ENCODE data around the gene RAB14.

RAB14 gene

DNA sequence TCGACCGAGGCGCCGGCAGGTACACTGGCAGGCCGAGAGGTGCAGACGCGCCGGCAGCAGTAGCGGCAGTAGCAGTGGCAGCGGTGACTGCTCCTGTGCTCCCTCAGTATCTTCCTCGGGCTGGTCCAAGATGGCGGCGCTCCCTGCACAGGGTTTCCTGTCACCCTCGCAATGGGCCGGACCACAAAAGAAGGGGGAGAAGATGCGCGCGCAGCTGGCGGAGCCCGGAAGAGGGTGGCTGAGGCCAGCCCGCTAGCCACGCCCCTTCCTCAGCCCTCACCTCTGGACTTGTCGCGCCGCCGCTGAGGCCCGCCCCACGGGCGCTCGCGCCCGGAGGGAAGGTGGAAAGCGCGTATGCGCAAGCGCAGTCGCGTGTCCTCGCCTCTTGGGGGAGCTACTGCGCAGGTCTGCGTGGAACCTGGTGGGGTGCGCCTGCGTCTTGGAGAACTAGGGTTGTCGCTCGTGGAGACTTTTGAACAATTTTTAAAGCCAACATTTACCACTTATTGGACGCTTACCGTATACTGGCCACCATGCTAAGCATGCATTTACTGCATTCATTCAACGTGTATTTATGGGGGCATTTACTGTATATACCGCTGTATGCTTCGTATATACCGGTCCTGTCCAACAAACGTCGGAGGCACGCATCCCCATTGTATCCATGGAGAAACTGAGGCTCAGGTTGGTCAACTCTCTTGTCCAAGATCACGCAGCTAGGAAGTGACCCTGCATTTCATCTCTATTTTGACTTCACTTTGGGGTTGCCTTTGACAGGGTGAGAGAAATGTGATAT, at the start of gene RAB14:
RAB14 (minus strand) TSS at position 132 of the 796 bp plus-strand sequence. CDS start 8,457 bp downstream, outside the sequence.
- TF ChIP-seq, protein P1, sequence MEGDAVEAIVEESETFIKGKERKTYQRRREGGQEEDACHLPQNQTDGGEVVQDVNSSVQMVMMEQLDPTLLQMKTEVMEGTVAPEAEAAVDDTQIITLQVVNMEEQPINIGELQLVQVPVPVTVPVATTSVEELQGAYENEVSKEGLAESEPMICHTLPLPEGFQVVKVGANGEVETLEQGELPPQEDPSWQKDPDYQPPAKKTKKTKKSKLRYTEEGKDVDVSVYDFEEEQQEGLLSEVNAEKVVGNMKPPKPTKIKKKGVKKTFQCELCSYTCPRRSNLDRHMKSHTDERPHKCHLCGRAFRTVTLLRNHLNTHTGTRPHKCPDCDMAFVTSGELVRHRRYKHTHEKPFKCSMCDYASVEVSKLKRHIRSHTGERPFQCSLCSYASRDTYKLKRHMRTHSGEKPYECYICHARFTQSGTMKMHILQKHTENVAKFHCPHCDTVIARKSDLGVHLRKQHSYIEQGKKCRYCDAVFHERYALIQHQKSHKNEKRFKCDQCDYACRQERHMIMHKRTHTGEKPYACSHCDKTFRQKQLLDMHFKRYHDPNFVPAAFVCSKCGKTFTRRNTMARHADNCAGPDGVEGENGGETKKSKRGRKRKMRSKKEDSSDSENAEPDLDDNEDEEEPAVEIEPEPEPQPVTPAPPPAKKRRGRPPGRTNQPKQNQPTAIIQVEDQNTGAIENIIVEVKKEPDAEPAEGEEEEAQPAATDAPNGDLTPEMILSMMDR (IDR thresholded peaks at IDR 0.05; ENCODE audit: low read depth, low read length): peak; percentile 38
- peak within 1 kb of the TSS; percentile 74 to 95 for H3K4me3 ChIP-seq (replicated peaks in 1 of 2; ENCODE audit: low read depth in 2 of 2, low read length in 2 of 2)
- DNase-seq (ENCODE audit: low read depth in 2 of 2): peak; percentile 98 to 99

DNA sequence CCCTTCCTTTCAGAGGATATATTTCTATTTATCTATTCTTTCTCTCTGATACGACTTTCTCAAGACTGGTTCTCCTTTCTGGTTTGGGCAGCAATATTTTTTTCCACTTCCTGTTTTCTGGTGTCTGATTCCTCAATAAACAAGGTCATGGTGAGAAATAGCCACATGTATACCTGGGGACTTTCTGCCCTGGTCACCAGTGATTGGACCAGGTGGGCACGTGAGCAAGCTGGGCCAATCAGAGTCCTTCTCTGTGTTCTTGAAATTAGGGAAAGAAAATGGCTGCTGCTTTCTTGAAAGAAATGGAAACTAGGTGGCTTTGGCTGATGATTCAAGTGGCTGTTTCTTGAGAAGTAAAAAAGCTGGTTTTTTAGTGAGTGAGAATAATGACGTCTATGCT, 47.9 kb upstream of the RAB14 start:
- no peak for DNase-seq (ENCODE audit: low read depth in 2 of 2)
- TF ChIP-seq, protein P1 (IDR thresholded peaks at IDR 0.05; ENCODE audit: low read depth, low read length): no peak
- H3K4me3 ChIP-seq (replicated peaks in 1 of 2; ENCODE audit: low read depth in 2 of 2, low read length in 2 of 2): no peak overlapping the region

DNA sequence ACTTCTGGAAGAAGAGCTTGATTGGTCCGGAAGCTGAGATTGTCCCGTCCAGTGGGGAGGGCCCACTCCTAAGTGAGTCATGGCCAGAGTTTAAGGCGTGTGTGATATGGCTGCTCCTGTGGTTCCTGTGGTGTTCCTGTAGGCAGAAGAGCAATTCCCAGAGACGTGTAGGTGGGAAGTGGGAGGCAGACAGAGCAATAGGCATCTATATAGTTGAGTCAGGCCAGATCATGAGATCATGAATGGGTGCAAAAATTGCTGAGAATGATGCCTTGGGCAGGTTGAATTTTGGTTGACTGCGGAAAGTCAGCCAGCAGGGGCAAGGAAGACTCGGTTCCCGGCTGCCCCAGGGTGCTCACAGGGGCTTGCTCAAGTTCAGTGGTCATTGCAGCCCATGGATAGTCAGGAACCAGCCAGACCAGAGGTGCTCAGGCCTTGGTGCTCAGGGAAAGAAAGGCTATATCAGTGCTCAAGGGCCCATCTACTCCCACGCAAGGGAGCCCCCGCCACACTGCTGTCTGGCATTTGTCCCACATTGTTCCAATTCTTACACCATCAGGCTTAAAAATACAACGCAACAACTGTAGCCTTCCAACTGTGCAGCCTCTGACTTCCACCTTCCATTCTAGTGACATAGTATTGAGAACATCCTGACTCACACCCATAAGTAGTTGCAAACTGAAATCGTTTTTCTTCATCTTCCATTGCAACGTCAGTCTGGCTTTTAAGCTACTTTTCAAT, 45.3 kb upstream of the RAB14 start:
- no peak overlapping the region for H3K4me3 ChIP-seq (replicated peaks in 1 of 2; ENCODE audit: low read depth in 2 of 2, low read length in 2 of 2)
- peak; percentile 89 to 96 for DNase-seq (ENCODE audit: low read depth in 2 of 2)
- TF ChIP-seq, protein P1 (IDR thresholded peaks at IDR 0.05; ENCODE audit: low read depth, low read length): no peak

DNA sequence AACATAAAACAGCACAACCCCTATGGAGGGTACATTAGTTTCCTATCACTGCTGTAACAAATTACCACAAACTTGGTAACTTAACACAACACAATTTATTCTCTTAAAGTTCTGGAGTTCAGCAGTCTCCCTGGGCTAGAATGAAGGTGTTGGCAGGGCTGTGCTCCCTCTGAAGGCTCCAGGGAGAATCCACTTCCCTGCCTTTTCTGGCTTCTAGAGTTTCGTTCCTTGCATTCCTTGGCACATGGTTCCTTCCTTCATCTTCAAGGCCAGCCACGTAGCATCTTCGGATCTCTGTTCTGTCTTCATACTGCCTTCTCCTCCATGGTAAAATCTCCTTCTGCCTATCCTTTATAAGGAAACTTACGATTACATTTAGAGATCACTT, 41.3 kb upstream of the RAB14 start:
- DNase-seq (ENCODE audit: low read depth in 2 of 2): peak; percentile 2 to 35
- TF ChIP-seq, protein P1 (IDR thresholded peaks at IDR 0.05; ENCODE audit: low read depth, low read length): no peak
- no peak overlapping the region for H3K4me3 ChIP-seq (replicated peaks in 1 of 2; ENCODE audit: low read depth in 2 of 2, low read length in 2 of 2)

DNA sequence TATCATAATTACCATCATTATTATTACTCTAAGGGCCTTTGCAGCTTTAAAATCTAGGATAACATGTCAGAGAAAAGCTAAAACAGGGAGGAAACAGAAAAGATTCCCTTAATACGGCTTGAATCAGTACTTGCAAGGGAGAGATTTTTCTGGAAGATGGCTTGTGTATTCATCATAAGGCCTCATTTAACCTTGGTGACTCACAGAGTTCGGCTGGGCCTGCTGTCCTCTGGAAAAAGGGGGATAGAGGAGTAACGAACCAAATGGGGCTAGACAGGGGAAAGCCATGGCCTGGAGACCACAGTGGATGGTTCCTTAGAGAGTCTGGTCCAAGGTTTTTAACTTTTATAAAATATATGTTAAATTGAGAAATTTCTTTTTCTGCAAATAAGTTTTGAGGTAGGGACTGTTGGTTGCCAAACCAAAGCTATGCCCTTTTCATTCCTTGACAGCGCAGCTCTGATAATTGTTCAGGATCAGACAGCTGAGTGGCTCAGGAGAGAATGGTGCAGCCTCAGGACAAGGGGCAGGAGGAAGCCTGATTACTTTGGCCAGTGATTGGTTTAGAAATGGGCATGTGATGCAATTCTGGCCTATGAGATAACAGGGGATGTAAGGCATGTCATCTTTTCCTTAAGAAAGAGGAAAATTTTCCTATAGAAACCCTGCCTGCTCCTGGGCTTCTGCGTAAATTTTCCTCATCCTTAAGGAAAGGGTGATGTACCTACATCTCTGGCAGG, 40.7 kb upstream of the RAB14 start:
- TF ChIP-seq, protein P1 (IDR thresholded peaks at IDR 0.05; ENCODE audit: low read depth, low read length): no peak
- no peak overlapping the region for H3K4me3 ChIP-seq (replicated peaks in 1 of 2; ENCODE audit: low read depth in 2 of 2, low read length in 2 of 2)
- peak; percentile 51 to 76 for DNase-seq (ENCODE audit: low read depth in 2 of 2)

DNA sequence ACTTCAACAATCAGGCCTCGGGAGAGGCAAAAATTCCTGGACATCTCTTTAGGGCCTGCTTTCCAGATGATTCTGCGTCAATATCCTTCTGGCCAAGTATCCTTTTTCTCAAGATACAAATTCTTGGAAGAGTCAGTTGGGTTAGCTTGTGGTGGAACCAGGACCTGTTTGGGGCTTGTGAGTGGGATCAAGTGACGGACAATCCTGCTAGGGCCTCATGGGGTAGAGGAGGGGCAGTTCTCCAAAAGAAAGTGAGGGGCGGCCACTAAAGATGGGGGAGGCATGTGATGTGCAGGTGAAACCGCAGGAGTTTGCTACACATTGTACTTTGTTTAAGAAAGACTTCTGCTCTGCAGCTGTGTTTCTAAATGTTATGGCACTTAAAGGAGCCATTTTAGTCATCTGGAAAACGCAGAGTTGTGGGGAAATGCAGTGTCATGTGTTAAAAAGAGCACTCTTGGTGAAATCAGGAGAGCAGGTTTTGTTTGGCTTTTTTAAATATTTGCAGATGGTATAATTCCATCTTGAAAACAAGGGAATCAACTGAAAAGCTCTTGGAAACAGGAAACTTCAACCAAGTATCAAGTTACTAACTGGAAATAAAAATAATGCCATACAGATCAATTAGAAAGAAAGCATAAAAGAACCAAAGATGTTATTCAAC, 38.9 kb upstream of the RAB14 start:
- no peak for DNase-seq (ENCODE audit: low read depth in 2 of 2)
- TF ChIP-seq, protein P1 (IDR thresholded peaks at IDR 0.05; ENCODE audit: low read depth, low read length): no peak
- no peak overlapping the region for H3K4me3 ChIP-seq (replicated peaks in 1 of 2; ENCODE audit: low read depth in 2 of 2, low read length in 2 of 2)

Data from cardiac fibroblast (primary cell).